Measurements from ENCODE around the gene PUM1.

The PUM1 gene

GRCh38 chr1:31022259-31022658 is 43.3 kb downstream of the PUM1 start:
- DNase-seq (ENCODE audit: low spot score) = no peak
- no peak for TF ChIP-seq CTCF (IDR thresholded peaks at IDR 0.05; ENCODE audit: extremely low read depth, missing control alignments)

- no peak for TF ChIP-seq CTCF (IDR thresholded peaks at IDR 0.05; ENCODE audit: extremely low read depth, missing control alignments)
- no peak for DNase-seq (ENCODE audit: low spot score)
Observed at GRCh38 chr1:31020007-31020790, 45.3 kb downstream of the PUM1 start.

- no peak for DNase-seq (ENCODE audit: low spot score)
- TF ChIP-seq CTCF (IDR thresholded peaks at IDR 0.05; ENCODE audit: extremely low read depth, missing control alignments) = no peak
Observed at GRCh38 chr1:31019401-31019800, 46.1 kb downstream of the PUM1 start.

GRCh38 chr1:31016868-31017267 is 48.6 kb downstream of the PUM1 start:
- DNase-seq (ENCODE audit: low spot score) = no peak
- TF ChIP-seq CTCF (IDR thresholded peaks at IDR 0.05; ENCODE audit: extremely low read depth, missing control alignments) = no peak

GRCh38 chr1:31013187-31013864 is 52.2 kb downstream of the PUM1 start:
- DNase-seq (ENCODE audit: low spot score) = peak; percentile 35
- no peak for TF ChIP-seq CTCF (IDR thresholded peaks at IDR 0.05; ENCODE audit: extremely low read depth, missing control alignments)

- no peak for DNase-seq (ENCODE audit: low spot score)
- TF ChIP-seq CTCF (IDR thresholded peaks at IDR 0.05; ENCODE audit: extremely low read depth, missing control alignments) = no peak
Observed at GRCh38 chr1:31012210-31012924, 53.1 kb downstream of the PUM1 start.

- TF ChIP-seq CTCF (IDR thresholded peaks at IDR 0.05; ENCODE audit: extremely low read depth, missing control alignments) = no peak
- no peak for DNase-seq (ENCODE audit: low spot score)
Observed at GRCh38 chr1:31011719-31012118, 53.8 kb downstream of the PUM1 start.
